Stimulated activated CD4-positive, alpha-beta T cell treated with anti-CD3 and anti-CD28 coated beads, Interleukin-1b, Interleukin-23, amount 100 ng/mL, for 24 hours (primary cell): ENCODE measurements around the gene ZNF778.

Source experiments
- DNase-seq, 4 experiments: peaks; one replicate each; pipeline ENCODE4 v3.0.0-alpha.2; 2020; ENCODE audit warnings: low read depth in 4 of 4, low spot score in 1 of 4

ZNF778 gene

DNA sequence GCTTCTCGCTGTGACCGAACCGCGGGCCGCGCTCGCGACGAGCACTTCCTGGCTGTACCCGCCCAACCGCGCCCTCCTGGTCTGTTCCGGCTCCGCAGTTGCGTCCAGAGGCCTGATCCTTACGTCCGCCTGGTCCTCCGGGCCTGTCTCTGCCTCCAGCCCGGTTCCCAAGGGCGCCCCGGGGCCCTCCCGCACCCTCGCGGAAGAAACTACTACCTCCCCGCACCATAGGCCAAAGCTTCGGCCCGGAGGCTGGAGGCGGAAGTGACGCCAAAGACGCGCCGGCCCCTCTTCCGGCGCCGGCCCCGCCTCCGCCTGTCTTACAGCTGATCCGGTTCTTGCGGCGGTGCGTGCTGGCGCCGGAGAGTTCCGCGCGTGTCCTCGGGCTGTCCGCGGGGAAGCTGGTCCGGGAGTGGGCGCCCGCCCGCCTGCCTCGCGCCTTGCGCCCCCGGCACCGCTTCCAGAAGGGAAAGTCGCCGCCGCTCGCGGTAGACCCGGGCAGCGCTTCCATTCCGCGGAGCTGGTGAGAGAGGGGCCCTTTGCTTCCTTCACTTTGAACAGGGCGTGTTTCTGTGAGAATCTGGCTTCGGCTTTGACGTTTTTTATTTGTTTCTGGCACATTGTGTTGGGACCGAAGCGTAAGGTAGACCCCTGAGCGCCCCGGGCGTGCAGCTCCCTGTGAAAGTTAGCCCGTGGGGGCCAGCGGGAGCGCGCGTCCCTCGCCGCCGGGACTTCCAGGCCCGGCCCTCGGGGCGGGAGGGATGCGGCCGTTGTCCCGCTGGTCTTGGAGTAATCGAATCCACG is at the start of gene ZNF778:
Gene ZNF778, plus strand, starts transcription at position 316 of the 804 bp plus-strand sequence. CDS start 3,425 bp downstream, outside the sequence.
- peak; percentile 53 to 73 (median 60) for DNase-seq

GRCh38 chr16:89168381-89169189 is 48.9 kb upstream of the ZNF778 start:
- DNase-seq, result no peak

- no peak for DNase-seq
These were observed 47.7 kb upstream of the ZNF778 start for GRCh38 chr16:89169778-89170177.

DNA sequence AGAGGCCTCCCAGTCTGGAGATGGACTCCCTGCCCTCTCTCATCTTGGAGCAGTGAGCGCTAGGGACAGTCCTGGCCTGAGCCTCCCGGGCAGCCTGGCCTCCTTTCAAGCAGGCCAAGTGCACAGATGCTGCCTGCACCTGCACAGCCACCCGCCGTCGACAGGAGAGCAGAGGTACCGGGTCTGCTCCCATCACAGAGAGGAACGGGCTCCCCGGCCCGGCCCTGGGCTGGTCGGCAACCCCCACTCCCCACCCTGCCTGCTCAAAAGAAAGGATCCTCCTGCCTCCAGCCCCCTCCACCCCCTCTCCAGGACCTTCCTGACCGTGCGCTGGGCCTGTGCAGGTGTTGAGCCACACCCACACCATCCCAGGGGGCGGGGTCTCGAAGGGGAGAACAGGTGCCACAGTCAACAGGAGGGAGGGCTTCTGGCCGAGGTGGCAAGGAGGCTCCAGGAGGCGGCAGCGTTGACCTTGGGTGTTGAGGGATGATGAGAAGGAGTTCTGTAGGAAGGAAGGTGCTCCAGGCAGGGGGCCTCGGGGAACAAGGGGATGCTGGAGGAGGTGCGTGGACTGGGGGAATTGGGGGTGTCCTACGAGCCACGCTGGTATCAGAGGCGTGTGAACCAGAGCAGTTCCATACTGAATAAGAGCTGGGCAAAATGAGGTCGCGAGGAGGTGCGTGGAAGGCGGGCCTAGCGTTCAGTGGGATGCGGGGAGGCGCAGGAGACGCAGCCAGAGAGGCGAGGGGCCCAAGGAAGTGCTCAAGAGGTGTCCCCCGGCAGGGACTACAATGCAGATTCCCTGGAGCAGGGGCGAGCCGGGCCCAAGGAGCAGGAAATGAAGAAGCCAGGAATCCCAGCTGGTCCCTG is 46.9 kb upstream of the ZNF778 start:
- DNase-seq, result no peak

GRCh38 chr16:89171216-89172170 is 46.0 kb upstream of the ZNF778 start, which contains the start of gene CDH15:
Gene CDH15, plus strand, starts transcription at chr16:89171748. Its CDS starts 84 bp downstream, at chr16:89171832.
- peak; percentile 90 to 95 (median 94) for DNase-seq

- no peak for DNase-seq
These were observed 45.4 kb upstream of the ZNF778 start for GRCh38 chr16:89172171-89172527.

GRCh38 chr16:89172528-89173173 is 44.9 kb upstream of the ZNF778 start:
- no peak for DNase-seq

- no peak for DNase-seq
These were observed 44.2 kb upstream of the ZNF778 start for GRCh38 chr16:89173174-89173921.

DNA sequence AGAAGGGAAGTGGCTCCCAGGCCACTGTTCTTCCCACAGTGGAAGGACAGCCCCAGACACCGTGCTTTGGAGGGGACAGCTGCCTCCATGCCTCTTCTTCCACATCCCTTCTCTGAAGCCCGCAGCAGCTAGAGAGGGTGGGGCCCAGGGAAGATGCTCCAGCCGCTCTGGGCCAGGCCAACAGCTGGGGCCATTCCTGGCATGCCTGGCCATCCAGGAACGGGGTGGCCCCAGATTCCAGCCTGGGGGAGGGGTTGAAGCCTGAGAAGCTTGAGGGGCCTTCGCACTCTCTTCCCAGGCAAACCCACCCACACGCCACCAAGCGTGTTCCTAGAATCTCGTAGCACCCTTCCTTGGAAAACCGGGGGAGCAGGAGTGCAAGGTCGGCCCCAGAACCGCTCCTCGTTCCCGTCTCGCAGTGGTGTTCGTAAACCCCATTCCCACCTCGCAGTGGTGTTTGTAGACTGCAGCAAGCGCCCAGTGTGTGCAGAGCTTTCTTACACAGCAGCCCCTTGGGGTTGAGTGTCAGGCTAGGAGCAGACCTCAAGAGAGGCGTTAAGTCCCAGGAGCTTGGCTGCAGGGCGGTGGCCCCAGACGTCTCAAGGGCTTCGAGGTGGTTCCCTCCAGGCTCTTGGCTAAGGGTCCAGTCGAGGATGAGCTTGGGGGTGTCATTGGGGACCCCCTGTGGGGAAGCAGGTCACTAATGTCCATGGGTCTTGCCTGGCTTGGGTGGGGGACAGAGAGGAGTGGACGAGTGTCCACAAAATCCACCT is 43.3 kb upstream of the ZNF778 start:
- no peak for DNase-seq

DNA sequence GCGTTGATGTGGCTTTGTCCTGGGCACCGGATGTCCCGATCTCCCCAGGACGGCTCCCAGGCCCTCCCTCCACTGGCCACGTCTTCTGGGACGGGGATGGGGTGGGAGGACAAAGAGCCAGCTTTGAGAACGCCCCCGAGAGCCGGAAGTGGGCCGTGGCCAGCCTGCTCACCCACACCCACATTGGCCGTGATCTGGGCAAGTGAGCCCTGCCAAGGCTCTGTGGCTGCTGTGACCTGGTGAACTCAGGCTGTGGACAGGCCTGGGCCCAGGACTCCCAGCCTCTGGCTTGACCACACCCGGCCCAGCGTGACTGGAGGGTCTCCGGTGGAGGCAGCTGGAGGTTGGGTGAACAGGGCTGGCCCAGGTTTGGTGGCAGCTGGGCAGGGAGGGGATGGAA is 42.6 kb upstream of the ZNF778 start:
- DNase-seq, result no peak

DNA sequence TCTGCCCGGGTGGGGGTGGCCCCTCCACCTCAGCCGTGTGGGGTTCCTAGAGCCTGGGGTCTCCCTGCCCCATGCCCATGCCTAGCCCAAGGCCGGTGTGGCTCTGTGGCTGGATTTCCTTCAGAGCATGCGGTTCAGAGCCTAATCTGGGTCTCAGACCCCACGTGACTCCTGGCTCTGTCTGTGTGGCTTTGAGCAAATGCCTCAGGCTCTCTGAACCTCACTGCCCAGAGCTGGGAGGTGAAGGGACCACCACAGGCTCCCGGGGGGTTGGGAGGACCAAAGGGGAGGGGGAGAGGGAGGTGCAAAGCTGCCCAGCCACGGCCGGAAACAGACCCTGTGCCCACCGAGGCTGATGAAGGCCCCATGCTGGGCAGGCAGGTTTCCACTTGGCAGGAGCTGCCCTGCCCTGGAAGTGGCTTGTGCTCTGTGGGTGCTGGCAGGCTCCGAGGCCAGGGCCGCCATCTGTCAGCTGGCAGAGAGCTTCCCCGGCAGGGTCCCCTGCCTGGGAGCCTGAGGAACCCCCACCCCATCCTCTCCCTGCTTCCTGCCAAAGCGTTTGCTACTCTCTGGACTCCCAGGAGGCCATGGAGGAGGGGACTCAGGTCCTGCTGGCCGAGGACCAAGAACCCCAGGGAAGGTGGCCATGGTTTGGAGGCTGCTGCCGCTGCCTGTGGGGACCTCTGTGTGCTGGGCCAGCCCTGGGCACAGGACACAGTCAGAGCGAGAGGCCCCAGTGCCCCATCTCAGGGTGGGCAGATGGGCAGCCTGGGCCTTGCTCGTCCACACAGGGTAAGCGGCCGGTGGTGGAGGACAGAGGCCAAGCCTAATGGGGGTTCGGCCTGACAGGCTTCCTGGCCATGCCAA is 42.0 kb upstream of the ZNF778 start:
- DNase-seq, result no peak

DNA sequence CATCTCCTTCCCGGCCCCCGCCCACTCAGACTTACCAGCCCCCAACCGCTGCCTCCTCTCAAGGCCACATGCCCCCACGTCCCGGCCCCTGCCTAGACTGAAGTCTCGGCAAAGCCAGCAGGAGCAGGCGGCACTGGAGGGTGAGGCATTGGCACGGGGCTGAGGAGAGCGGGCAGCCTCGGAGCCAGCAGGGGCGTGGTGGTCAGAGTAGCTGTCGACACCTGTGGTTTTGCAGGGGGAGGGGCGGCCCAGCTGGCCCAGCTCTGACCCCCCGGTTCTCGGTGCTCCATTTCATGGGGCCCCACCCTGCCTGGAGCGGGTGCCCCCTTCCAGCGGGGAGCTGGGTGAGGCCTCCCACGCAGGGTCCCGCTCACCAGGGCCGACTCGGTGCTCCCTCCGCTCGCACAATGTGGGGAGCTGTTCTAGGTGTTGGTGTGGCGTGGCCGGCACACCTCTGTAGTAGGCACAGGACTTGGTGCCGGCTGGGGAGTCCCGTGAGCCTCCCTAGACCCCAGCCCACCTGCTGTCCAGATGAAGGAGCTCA is 41.3 kb upstream of the ZNF778 start:
- no peak for DNase-seq

GRCh38 chr16:89176717-89177116 is 40.8 kb upstream of the ZNF778 start:
- no peak for DNase-seq

DNA sequence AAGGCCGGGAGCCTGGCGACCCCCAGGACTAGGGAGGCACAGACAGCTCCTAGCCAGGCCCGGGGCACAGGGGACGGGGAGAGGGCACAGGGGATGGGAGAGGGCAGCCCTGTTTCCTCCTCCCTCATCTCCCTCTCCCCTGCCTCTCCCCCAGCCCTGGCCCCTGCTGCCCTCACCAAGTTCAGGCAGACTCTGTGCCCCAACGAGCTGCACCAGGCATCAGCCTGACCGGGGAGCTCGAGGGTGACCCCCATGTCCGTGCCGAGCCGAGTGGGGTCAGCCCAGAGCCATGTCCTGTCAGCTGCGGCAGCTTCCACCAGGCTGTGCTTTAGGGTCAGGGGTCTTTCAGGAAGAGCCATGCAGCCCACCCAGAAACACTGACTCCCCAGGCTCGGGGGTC is 40.0 kb upstream of the ZNF778 start:
- no peak for DNase-seq

DNA sequence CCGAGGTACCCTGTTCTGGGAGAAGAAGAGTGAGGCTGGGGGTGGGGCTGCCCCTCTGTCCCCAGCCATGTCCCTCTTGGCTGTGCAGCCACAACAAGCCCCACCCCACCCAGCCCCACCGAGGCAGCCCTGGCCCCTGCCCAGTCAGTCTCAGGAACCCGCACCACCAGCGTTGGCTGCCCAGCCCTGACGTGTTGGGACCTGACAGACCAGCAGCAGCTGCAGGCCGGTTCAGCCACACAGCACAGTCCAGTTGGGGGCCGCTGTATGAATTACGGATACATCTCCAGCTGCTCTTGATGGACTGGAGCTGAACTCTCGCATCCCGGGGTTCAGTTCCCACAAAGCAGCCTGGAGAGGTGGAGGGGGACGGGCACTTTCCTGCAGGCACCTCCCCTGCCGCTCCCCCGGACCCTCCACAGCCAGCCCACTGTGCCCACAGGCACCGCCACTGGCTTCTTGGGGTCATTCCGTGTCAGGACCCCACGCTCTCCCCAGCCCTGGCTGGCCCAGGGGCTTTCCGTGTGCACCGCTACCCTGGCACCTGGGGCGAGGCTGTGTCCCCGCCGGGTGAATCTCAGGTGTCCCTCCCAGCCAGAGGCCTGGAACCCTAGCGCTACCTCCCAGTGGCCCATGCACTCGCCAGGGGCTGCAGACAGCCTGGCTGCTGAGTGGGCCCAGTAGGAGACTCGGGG is 38.9 kb upstream of the ZNF778 start:
- DNase-seq, result no peak

GRCh38 chr16:89179148-89179484 is 38.4 kb upstream of the ZNF778 start:
- no peak for DNase-seq
